ENCODE measurements around the gene FBXO30. TPM values are rescaled to one million over a fixed set of nuclear protein-coding genes. Genes with fewer than 3 reads are reported as not detected.

FBXO30 gene
- total RNA-seq, 1 donor from 2014 or later: 6.4 TPM

Other genes starting within 250 kb of the FBXO30 start
- gene EPM2A, start 79.3 kb downstream of the FBXO30 start, total RNA-seq: 6.4 TPM in 2 replicates
- 17.9 and 19.2 TPM in 2 replicates for gene SHPRH, start 149.6 kb upstream of the FBXO30 start, total RNA-seq
- gene GRM1, start 214.3 kb upstream of the FBXO30 start, total RNA-seq: not detected in 2 replicates

Measured in activated T-helper 2 cell treated with anti-CD3 and anti-CD28 coated beads, Interferon-gamma antibody, Interleukin-2, Interleukin-4, amounts not matched to agents 10 μg/mL and 5 μg/mL and 100 μg/mL, durations not matched to agents 14 hours and 24 hours and 36 hours (primary cell).